GM21447 (cell line): ENCODE data around the gene TSPAN18.

Experiments
- ATAC-seq: cut with Tn5 transposase; IDR thresholded peaks from one replicate; pipeline ENCODE4 v1.9.1; 2021; ENCODE audit not compliant: unreplicated experiment

Gene TSPAN18

GRCh38 chr11:44885065-44885810 is 158.5 kb downstream of the TSPAN18 start:
- no peak for ATAC-seq

- ATAC-seq: no peak
Measured at GRCh38 chr11:44885919-44886789, 159.4 kb downstream of the TSPAN18 start.

- no peak for ATAC-seq
Measured at GRCh38 chr11:44886790-44887140, 160.0 kb downstream of the TSPAN18 start.

- no peak for ATAC-seq
Measured at GRCh38 chr11:44887636-44888035, 160.9 kb downstream of the TSPAN18 start.

GRCh38 chr11:44889266-44889665 is 162.5 kb downstream of the TSPAN18 start:
- ATAC-seq: no peak

DNA sequence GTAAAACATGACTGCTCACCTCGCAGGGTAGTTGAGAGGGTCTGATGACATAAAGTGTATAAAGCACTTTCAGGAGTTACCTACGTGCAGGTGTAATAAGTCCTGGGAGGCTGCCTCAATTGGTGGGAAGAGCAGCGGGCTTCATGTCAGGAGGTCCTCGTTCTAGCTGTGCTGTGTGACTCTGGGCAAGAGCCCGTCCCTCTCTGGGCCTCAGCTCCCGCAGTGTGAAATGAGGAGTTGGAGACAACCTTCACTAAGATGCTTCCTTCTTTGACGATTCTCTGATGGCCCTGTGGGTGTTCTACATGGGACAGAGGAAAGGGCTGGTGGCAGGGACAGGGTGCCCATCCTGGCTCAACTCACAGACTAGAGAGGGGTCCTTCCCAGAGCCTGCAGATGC is 166.1 kb downstream of the TSPAN18 start:
- ATAC-seq: no peak

GRCh38 chr11:44893308-44893822 is 166.6 kb downstream of the TSPAN18 start:
- no peak for ATAC-seq

DNA sequence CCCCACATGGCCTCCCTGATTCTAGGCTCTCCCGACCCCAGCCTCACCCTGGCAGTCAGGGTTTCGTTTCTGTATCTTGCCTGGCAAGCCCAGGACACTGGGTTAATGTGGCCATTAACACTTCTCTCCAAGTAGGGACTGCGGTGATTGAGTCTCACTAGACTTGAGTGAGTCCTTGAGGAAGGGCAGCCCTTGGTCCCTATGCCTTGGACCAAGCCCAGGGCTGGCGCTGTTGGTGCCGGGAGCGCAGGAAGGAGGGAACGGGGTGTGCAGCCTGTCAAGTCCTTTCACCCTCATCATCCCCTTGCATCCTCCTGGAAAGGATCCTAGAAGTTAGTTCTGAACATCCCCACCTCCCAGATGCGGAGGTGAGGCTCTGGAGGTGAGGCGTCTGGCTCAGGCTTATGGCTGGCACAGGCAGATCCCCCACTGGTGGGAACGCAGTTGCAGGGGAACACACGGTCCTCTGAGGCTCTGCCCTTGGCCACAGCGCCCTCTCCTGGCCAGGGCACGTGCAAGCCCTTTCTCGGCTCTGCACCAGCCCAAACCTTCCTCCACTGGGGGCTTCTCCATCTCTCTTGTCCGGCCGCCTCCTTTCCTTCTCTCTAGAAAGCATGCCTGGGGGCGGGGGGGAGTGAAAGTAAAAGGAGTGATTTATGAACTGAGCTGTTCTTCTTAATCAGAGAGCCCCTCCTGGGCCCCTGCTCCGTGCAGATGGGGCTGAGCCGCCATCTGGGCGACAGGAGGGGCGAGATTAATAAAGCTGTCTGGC is 167.3 kb downstream of the TSPAN18 start:
- ATAC-seq: no peak

DNA sequence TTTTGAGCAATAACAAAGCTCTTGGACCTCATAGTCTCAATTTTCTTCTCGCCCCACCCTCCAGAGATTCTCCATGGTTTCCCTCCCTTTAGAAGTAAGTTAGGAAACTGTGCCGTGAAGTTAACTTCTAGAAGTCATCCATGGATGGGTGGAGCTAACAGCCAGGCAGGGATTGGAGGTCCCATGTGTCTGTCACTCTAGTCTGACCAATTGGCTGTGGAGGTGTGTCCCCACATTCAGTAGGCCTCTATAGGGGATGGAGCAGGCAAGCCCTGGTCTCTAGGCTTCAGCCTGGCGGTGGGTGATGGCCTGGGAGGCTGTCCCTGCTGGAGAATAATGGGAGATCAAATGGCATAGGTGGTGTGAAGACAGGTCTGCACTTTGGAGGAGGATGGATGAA is 173.2 kb downstream of the TSPAN18 start:
- no peak for ATAC-seq

DNA sequence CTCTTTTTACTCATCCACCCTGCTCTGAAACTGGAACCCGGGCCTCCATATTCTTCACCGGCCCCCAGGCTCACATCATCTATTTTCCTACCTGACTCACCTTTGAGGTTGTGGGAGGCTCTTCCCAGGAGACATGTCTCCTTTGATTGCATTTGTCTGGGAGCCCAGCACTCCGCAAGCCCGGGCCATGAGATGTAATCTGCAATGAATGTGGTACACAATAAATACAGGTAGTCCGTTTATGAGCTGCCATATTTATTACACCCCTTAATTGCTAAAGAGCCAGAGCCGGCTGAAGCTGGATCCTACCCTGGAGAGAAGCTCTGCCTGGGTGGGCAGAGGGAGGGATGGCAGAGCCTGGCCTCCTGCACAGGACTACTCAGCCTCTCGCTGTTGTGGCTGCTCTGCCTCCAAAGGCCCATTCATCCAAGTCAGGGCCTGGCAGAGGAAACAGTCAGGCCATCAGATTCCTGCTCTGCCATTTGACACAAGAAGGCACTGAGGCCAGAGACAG is 174.4 kb downstream of the TSPAN18 start:
- ATAC-seq: no peak

- ATAC-seq: no peak
Measured at GRCh38 chr11:44901786-44902185, 175.0 kb downstream of the TSPAN18 start.

DNA sequence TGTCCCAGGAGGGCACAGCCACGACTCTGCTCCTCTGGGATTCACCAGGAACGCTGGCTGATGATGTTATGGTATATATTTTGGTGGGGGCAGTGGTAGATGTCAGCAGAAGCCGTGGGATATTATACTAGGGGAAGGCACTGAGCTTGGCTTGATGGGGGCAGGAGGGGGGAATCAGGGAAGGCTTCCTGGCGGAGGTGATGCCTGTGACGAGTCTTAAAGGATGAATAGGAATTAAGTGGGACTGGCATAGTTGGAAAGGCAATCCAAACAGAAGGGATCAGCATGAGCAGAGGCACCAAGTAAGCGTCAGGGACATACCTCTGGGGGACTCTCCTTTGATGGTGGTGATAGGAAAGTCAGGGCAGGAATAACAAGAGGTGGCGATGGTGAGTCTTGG is 176.3 kb downstream of the TSPAN18 start:
- ATAC-seq: no peak

DNA sequence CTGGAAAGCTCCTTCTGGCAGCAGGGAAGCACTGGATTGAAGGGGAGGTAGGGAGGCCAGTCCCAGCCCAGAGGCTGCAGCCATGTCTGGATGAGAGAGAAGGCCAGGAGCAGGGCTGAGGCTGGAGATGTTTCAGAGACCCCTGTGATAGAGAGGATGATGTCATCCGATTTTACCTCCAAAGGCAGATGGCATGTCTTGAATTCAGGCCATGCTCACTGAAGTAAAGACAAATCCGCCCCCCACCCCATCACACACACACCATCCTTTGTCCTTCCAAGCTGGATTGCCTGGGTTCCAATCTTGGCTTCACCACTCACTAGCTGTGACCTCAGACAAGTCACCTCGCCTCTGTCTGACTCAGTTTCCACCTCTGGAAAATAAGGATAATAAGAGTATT is 176.8 kb downstream of the TSPAN18 start:
- no peak for ATAC-seq

DNA sequence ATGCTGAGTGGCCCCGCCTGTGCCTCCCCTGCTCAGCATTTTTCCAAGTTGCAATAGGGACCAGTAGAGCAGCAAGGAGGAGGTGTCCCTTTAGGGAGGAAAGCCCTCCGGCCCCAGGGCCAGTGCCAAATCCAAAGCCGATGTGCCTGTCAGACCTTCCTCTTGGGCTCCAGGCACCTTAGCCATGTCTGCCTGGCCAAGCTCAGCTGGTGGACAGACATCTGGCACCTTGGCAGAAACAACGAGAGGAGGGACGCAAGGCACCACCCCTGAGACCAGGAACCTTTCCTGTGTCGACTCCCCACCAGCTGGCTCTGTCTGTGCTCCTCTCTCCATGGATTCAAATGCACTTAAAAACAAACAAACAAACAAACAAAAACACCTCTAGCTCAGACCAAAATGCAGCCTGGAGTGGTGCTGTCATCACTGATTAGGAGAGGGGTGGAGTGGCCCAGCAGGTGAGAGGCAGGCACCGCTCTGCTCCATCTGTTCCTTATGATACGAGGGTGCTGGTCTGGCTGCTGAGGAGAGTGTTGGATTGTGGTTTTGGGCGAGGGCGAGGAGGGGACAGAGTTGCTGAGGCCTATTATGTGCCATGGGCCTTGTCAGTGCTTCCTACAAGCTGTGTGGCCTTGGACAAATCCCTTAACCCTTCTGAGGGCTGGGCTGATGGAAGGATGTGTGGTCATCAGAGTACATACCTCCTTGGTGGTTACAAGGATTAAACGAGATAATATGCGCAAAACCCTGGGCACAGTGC is 177.7 kb downstream of the TSPAN18 start:
- ATAC-seq: no peak

DNA sequence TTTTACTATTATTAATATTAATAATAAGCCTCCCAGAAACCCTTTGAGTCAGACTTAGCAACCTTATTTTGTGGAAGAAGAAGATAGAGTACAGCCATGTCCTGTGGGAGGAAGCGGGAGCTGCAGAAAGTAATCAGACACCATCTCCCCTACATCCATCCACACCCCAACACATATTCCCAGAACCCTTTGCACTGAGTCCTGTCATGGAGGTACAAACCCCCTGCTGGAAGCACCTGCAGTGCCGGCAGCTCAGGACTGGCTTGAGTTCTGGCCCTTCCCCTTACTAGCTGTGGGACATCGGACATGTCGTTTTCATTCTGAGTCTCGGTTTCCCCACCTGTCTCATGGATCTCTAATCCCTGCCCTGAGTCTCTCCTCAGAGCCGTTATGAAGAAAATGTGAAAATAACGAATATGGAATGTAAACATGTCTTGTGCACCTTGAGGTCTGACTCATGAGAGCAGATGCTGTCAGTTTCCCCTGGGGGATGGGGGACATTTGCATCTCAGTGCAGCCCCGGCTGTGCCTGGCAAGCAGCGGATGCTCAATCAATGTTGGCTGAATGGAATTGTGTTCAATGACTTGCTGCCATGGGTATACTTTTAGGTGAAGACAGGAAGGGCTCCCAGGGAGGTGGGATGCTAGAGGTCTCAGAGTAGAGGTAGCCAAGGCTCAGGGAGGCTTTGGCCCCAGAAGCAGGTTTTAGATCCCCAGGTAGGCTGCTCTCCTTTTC is 178.5 kb downstream of the TSPAN18 start:
- ATAC-seq: no peak

GRCh38 chr11:44906649-44907048 is 179.9 kb downstream of the TSPAN18 start:
- ATAC-seq: no peak

GRCh38 chr11:44909557-44909956 is 182.8 kb downstream of the TSPAN18 start:
- ATAC-seq: no peak

GRCh38 chr11:44910591-44910990 is 183.8 kb downstream of the TSPAN18 start:
- no peak for ATAC-seq

DNA sequence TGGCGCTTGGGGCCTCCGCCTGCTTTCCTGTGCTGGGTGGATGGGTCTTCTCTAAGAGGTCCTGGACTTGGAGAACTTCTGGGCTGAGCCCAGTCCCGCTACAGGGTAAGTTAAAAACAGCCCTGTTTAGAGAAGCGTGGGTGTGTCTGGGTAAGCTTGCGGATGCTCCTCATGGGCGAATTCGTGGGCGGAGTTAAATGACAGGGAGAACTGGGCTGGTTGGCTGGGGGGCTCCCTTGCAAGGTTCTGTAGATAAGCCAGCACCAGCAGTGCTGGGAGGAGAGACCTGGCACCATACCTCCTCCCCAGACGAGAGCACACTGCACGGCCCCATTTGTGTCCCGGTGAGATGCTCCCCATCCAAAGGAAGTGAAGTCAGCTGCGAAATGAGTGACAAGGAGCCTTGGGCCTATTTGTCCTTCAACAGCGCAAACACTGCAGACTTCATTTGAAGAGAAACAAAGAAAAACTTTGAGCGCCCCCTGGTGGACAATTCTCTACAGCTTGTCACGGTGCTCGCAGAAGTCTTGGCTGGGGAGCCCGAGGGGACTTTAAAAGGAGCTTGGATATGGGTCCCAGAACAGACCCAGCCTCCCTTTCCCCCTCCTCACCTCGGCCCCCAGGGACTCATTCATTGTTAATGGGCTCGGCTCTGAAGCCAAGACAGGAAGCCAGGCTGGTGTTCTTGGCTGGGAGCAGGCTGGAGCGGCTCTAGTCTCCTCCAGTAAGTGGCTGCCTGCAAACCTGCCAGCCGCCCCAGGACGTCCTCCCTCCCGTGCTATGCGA is 184.5 kb downstream of the TSPAN18 start:
- no peak for ATAC-seq
